NCI-H345 treated with DMSO at 0.1 percent for 48 hours (cell line): ENCODE data around the gene LUC7L3.

ENCODE experiments used
- DNase-seq: peaks from one replicate; lab custom pipeline; 2025; ENCODE audit not compliant: unreplicated experiment; lab: John Stamatoyannopoulos, UW

The LUC7L3 gene

DNA sequence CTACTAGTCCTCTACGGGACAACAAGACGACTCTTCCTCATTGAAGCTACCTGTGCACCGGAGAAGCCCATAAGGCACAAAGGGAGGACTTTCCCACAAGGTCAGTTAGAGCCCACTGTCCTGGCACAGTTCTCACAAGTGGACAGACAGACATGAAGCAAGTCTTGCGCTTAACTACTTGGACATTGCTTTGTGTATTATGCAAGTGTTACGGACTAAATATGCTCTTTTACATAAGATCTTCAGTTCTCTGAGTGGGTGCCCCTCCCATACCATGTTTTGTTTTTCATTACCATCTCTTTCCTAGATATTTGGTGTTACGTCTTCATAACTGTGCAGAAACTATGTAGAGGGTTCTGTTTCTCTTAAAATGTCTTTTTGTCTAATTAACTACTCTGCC lies 29.8 kb downstream of the LUC7L3 start:
- no peak for DNase-seq

GRCh38 chr17:50754521-50754920 lies 35.1 kb downstream of the LUC7L3 start:
- no peak for DNase-seq

GRCh38 chr17:50758524-50758923 lies 39.1 kb downstream of the LUC7L3 start:
- no peak for DNase-seq

DNA sequence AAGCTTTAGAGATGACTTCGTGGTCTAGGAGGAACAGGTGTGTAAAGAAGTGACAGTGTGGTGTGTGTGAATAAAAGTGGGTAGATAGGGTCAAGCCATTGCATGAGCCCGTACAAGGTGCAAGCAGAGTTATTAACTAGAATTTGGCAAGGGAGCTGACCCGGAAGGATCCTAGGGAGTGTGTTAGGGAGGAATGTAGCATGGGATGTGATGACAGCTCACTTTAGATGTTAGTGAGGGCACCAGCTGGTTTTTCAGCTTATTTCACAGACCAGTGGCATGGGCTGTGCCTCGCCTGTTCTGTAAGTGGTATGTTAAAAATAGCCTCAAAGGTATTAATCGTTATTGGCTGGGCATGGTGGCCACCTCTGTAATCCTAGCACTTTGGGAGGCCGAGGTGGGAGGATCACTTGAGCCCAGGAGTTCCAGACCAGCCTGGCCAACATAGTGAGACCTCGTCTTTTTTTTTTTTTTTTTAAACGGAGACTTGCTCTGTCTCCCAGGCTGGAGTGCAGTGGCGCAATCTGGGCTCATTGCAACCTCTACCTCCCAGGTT lies 39.7 kb downstream of the LUC7L3 start:
- no peak for DNase-seq

- no peak for DNase-seq
Measured at GRCh38 chr17:50762177-50762576, 42.8 kb downstream of the LUC7L3 start.

DNA sequence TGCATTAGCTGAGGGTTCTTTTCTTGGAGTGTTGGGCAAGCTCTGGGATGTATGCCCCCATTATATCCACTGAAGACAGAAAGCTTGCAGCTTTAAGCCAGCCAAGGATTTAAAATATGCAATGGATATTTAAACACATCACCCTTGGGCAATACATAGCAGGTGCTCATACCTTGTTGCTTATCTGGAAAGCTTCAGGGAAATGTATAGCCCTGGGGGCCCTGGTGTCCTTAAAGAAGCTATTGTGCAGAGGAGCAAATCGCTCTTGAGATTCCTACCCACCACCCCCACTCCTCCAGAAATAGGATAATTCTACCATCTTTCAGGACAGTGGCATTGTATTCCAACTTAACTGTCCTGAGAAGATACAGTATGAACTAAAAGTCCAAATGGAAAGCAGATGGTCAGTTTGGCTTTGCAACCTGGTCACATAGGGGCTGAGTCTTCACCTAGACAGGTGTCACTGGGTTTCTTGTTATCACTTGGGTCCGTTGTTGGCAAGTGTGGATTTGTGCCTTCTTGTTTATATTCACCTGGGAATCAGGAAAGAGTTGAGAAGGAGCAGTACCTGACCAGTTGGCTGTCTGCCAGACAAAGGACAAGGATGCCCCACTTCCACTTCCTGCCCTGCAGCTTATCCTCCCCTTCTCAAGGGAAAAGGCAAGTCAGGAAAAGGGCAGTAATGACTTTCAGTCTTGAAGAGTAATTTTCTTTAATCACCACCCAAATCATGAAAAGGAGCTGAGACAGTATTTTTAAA lies 44.5 kb downstream of the LUC7L3 start:
- DNase-seq: no peak

DNA sequence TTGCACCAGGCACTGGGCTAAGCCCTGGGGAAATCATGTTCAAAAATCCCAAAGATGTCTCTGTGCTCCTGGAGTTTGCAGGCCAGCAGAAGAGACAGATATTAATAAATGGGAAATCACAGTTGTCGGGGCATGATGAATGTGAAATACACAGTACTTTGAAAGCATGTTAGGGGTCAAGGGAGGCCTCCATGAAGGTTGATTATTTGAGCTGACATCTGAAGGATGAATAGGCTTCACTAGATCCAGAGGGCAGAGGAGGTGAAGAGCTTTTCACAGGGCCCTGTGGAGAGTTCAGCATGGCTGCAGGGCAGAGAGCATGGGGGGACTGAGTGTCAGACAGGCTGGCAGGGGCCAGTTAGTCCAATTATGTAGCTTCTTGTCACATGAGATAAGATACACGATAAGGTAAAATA lies 45.3 kb downstream of the LUC7L3 start:
- DNase-seq: no peak

- no peak for DNase-seq
Measured at GRCh38 chr17:50765454-50766221, 46.2 kb downstream of the LUC7L3 start.

DNA sequence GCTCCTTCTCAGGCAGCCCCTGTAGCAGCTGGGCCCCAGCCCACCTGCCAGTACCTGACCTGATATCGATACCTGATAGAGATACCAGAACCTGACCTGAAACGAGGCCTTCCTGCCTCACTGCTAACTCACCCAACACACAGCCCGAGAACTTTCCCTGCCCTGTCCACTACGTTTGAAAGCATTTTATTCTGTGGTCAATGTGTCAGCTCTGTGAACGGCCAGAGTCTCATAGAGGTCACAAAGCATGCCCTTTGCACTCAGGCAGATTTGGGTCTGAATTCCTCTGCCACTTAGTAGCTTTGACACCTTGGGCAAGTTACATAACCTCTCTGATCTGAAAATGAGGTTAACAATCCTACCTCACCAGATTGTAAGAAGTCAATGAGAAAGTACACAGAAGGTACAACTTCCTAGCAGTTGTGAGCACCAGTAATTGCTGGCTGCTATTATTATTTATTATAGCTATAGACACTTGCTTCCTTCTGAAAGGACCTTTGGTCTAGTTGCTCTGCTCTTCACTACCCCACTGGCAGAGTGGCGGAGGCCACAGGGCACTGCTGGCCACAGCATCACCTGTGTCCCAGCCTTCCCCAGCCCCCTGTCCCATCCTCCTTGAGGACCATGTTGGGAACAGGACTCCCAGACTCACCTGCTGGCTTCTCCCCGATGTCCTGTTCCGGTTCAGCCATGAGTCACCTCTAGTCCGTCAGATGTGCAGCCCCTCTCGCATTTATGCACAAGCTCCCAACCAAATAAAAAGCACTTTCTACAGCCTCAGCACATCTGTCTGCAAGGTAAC lies 47.0 kb downstream of the LUC7L3 start:
- DNase-seq: no peak

DNA sequence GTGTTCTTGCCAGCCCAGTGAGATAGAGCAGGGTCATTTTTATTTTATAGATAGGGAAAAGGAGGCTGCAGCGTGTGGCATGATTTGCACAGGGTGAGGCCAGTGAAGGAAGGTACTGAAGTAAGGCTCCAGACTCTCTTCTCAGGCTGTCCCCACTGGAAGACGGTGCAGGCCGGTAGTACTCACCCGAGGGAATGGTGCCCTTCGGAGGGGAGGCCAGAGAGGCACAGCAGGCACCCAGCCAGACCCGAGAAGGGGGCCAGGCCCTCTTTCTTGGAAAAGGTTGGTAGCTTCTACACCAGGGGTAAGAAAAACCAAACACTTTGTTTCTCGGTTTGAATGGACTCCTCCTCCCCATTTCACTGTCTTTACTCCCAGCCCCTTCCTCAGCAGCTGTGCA lies 47.6 kb downstream of the LUC7L3 start:
- DNase-seq: no peak

GRCh38 chr17:50767446-50767845 lies 48.0 kb downstream of the LUC7L3 start, which contains the start of gene ANKRD40CL:
Gene ANKRD40CL (minus strand): TSS chr17:50767518. CDS start chr17:50766913, 605 bp downstream.
- DNase-seq: no peak

GRCh38 chr17:50768346-50768761 lies 49.0 kb downstream of the LUC7L3 start:
- no peak for DNase-seq

GRCh38 chr17:50769884-50770283 lies 50.5 kb downstream of the LUC7L3 start:
- no peak for DNase-seq

DNA sequence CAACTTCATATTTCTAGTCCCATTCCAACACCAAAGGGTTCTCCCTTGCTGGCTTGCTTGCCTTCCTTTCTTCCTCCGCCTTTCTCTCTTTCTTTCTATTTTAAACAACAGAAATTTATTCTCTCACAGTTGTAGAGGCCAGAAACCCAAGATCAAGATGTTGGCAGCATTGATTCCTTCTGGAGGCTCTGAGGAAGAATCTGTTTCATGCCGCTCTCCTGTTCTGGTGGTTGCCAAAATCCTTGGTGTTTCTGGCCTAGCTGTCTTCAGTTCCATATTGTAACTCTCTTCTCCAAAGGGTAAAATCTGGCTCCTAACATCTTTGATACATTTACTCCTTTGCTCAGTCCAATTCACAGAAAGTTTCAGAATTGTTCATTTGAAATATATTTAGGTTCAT lies 50.9 kb downstream of the LUC7L3 start:
- no peak for DNase-seq

GRCh38 chr17:50771991-50772785 lies 52.8 kb downstream of the LUC7L3 start:
- DNase-seq: no peak

DNA sequence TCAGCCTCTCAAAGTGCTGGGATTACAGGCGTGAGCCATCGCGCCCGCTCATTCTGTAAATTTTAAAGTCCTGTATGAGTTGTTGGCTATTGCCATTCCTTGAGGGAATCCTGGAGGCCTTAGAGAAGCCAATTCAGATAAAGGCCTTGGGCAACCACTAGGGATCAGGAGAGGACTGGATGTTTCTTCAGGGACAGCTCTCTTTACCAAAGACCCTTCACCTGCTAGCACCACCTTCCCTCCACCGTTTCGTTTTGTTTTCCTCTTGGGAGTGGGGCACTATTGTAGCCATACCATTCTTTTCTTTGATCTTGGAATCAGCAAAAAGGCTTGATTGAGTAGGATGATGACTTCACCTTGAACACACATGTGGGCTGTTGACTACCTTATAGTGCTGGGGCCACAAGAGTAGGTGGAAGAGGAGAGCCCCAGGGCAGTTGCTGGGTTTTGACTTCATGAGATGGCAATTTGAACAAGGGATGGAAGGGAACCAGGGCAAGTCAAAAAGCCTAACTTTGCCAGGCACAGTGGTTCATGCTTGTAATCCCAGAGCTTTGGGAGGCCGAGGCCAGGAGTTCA lies 54.9 kb downstream of the LUC7L3 start:
- no peak for DNase-seq

GRCh38 chr17:50775926-50776325 lies 56.5 kb downstream of the LUC7L3 start:
- DNase-seq: no peak

- DNase-seq: no peak
Measured at GRCh38 chr17:50778471-50778870, 59.1 kb downstream of the LUC7L3 start.

GRCh38 chr17:50778988-50779387 lies 59.6 kb downstream of the LUC7L3 start:
- no peak for DNase-seq

DNA sequence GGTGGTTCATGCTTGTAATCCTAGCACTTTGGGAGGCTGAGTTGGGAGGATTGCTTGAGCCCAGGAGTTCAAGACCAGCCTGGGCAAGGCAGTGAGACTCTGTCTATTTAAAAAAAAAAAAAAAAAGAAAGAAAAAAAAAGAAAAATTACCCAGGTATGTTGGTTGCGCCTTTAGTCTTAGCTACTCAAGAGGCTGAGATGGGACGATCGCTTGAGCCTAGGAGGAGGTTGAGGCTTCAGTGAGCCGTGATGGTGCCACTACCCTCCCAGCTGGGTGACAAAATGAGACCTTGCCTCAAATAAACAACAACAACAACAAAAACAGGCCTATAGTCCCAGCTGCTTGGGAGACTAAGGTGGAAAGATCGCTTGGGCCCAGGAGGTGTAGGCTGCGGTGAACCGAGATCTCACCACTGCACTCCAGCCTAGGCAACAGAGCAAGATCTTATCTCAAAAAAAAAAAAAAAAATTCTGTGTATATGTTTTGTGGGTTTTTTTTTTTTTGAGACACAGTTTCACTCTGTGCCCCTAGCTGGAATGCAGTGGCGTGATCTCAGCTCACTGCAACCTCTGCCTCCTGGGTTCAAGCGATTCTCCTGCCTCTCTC lies 60.4 kb downstream of the LUC7L3 start:
- DNase-seq: no peak
